ENCODE results near the gene ZFAND3.
"Not testable (repeated sequence)": the region's sequence is repeated elsewhere in the genome, so short reads cannot be mapped to it uniquely, and the experiment has no call there.

Gene ZFAND3

DNA sequence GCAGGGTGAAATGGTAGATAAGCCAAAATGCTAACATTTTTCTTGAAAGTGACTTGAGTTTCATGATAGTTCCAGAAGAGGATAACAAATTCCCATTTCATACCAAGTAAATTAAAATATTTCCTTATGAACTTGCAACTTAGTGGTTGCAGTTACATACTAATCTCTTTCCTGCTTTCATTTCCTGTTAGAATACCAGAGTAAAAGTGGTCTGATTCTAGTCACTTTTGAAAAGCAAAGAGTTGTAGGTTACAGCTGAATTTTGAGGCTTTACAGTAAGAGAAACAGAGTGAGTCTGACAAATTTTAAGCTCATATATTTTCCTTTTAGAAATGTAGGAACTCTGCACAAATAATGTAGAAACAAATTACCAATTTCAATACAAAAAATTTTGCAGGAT lies 117.4 kb downstream of the ZFAND3 start:
- no peak for DNase-seq (ENCODE audit: low read depth)

DNA sequence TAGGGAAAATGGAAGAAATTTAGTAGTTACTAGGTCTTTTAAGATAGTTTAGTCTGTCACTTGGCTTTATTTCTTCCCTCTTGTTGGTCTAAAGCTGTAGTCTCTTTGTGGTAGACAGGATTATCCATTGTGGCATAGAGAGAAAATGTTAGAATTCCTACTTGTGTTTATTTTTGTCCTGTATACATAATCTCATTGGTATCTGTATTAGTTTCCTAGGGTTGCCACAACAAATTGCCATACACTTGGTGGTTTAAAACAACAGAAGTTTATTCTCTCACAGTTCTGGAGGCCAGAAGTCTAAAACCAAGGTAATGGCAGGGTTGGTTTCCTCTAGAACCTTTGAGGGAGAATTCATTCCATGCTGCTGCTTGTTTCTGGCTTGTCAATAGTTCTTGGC lies 119.4 kb downstream of the ZFAND3 start:
- no peak for DNase-seq (ENCODE audit: low read depth)

DNA sequence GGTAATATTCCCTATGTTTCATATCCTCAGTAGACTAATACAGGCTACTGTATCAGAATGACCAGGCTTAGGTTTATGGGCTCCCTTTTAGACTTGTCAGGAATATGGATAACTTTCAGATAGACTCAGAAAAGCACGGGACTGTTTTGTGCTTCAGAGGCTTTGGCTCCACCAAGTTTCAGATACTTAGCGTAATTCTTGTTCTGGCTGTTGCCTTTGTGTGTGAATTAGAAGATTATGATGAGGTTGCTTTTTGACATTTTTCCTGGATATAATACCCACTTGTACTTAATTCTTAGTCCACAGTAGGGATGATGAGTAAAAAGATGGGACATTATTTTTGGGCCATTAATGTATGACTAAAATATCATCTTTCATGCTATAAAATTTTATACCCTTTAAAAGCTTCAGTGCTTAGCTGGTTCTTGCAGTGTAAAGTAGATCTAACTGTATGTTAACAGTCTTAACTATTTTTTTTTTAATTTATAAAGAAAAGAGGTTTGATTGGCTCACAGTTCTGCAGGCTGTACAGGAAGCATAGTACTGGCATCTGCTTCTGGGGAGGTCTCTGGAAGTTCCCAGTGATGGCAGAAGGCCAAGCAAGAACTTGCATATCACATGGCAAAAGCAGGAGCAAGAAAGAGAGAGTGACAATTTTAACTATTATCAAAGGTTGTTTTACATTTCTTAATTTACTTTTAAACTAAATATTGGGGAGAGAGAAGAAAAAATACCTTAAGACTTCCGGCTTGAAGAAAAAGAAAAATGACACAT lies 120.7 kb downstream of the ZFAND3 start:
- DNase-seq (ENCODE audit: low read depth): peak; percentile 4

DNA sequence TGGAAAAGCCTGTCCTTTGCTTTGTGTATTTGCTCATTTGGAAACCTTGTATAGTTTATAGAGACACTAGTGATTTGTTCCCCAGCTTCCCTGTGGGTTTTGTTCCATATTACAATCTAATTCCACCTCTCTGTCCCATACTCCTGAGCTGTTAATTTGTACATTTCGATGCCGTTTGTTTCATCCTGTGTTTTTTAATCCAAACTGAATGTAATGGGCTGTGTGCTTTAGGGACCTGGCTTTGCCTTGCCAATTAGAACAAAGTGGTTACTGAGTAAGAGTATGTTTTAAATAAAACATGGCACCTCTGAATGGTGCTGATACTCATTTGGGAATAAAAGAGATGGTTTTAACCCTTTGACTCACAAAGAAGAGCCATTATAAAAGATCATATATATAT lies 122.3 kb downstream of the ZFAND3 start:
- DNase-seq (ENCODE audit: low read depth): no peak

DNA sequence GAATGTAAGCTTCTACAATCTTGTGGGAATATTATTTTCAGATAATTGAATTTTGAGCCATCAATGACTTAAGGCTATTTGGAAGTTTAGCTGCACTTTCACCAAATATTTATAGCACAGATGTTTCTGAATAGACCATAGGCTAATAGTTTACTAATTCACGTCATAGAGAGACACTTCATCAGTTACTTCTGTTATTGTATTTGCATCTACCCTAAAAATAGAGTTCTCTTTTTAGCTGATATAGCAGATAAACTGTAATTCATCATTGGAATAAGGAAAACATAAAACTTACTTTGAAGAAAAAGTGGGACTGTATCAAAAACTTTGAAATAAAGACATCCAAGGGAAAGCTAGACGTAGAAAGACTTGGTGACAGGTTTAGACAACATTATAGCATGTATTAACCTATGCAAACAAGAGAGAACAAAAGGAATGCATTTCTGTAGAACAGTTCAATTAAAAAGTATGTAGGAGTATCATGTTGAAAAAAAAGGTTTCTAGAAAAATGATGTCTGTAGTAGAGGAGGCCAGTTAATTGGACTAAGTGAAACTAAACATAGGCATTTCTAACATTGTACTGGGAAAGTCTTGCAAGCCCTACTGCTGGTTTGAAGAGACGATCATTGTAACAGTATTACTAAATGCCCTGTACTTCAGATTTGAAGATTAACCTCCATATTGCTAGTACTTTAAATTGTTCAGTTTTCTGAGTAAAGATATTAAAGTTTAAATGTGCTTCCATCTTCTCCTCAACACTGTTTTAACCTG lies 123.3 kb downstream of the ZFAND3 start:
- no peak for DNase-seq (ENCODE audit: low read depth)

DNA sequence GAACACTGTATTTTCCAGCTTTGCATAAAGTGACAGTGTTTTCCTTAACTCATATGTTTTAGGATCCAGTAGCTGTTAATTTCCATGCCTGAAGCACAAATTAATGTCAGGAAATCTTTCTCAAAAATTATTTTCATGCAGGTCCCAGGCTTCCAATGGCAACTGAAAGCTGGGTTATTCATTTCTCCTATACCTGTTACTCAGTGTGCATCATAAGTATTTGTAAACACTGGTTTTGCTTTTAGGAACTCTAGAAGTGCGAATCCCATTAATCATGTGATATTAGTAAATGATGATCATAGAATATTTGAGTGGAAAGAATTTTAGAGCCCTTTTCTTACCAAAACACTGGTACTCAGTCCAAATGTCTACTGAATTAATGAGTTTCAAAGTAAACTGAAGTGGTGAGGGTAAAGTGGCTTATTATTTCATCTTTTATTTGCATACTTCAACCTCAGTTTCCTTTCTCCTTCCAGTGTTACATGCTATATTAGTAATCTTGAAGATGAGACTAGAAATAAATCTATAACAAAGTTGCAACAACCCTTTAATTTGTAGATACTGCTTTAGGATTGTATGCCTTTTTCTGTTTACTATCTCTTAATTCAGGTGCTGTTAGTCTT lies 124.0 kb downstream of the ZFAND3 start:
- no peak for DNase-seq (ENCODE audit: low read depth)

DNA sequence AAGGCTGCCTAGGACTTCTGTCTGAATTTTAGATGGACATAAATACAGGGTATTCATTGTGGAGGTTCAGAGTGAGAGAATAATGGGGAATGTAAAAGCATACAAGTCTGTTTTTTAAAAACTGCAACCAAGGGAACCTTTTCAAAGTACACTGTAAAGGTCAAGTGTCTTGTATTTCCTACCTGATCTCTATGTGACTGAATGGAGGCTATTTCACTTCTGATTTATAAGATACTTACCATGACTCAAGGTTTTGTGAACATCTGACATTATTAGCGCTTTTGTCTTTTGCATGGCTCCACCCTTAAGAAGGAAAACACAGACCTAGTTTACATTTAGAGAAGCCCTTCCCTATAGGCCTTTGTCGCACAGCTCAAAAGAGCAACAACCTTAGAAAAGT lies 126.5 kb downstream of the ZFAND3 start:
- DNase-seq (ENCODE audit: low read depth): no peak

DNA sequence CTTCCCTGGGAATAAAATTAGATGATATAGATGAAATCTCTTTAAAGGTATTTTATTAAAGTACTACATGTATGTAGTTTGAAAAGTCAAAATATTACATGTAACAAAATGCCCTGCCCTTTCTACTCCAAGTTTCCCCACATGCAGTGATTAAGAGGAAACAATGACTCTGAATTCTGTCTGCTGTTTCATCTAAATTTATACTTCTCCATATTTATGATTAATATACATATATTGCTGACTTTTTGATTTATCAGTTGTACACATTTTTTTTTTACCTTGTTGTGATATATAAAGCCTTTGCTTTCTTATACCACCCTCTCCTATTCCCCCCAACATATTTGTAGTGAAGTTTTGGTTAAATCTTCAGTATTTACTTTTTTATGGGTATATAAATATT lies 127.9 kb downstream of the ZFAND3 start:
- DNase-seq (ENCODE audit: low read depth): no peak

DNA sequence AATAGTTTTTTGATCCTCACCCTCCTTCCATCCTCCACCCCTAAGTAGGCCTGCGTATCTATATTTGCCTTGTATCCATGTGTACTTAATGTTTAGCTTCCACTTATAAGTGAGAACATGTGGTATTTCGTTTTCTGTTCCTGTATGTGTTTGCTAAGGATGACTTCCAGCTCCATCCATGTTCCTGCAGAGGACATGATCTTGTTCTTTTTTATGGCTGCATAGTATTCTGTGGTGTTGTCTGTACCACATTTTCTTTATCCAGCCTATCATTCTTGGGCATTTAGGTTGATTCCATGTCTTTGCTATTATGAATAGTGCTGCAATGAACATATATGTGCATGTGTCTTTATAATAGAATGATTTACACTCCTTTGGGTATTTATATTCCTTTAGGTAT lies 129.1 kb downstream of the ZFAND3 start:
- DNase-seq (ENCODE audit: low read depth): not testable (repeated sequence)

DNA sequence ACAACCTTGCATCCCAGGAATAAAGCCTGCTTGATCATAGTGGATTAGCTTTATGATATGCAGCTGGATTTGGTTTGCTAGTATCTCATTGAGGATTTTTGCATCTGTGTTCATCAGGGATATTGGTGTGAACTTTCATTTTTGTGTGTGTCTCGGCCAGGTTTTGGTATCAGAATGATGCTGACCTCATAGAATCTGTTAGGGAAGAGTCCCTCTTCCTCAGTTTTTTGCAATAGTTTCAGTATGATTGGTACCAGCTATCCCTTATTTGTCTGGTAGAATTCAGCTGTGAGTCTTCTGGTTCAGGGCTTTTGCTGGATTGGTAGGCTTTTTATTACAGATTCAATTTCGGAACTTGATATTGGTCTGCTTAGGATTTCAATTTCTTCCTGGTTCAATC lies 132.5 kb downstream of the ZFAND3 start:
- DNase-seq (ENCODE audit: low read depth): no peak

DNA sequence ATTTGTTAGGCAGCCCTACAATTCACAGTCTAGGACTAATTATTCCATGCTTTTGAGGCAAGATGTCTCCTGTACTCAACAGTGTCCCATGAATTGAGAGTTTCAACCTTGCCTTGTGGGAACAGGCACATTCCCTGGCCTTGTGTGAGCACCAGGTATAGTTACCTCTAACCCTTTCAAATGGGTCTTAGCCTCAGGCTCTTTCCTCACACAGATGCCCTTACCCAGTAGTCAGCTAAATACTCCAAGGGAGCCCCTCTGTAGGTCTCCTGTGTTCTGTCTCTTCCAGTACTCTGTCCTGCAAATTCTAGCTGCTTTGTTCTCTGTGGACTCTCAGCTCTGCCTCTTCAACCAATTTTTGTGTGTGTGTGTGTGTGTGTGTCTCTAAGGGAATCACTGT lies 135.3 kb downstream of the ZFAND3 start:
- DNase-seq (ENCODE audit: low read depth): no peak

DNA sequence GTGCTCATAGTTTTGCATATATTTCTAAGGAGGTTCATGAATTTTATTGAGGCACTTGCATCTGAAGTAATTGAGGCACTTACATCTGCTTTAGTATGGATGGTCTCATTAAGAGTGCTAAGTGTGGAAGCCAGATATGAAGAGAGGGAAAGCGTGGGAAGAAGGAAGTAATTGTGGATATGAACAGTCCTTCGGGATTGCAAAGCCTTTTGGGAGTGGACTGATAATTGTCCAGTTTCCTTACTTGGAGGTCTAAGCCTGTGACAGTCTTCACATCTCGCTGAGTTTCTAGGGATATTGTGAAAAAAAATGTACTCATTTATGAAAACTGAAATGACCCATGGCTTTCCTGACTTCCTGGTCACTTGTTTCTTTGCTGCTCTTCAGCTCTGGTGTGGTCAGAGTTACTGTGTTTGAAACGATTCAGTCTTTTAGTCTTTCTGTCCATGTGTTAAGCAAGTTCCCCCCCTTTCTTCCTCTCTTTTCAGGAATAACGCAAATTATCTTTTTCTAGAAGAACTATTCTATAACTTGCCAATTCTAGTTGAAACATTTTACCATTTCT lies 137.3 kb downstream of the ZFAND3 start:
- no peak for DNase-seq (ENCODE audit: low read depth)

DNA sequence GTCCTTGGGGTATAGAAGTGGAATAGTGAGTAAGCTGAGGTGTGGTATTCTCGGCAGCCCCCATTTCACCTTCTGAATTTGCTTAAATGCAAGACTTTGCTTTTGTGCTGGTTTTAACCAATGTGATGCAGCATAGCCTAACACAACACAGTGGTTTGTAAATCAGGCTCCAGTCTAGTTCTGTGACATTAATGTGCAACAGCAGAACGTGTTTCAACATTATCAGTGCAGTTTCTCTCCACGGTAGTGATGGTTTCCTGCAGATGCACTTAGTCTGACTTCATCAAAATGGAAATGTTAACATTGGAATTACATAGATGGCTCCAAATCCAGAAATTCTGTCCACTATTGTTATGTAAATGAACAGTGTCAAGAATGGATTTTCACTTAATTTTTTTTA lies 139.5 kb downstream of the ZFAND3 start:
- no peak for DNase-seq (ENCODE audit: low read depth)

DNA sequence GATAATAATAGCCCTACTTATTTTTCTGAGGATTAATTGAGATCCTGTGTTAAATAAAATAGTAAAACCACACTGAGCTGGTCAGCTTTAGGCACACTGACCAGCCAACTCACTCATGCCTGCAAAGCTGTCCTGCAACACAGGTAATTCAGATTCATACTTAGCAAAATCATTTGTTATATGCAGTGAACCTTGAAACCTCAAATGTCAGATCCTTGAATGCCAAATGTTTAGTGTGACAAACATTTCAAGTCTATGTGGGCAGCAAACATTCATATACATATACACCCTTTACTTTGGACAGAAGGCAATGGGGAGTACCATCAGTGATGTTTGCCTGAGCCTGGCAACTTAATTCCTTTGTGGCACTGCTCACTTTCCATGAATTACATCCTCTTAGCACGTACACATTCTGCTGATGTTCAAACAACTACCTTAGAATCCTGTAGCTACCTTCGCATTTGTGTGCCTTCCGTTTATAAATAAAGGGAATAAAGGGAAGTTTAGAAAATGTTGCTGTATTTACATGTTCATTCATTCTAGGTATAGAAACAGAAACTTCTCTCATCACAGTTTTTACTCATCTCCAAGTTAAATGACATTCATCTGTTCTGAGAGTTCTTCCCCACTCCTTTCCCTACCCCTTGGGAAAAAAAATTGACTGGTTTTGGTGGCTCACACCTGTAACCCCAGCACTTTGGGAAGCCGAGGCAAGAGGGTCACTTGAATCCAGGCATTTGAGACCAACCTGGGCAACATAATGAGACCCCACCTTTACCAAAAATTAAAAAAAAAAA lies 140.8 kb downstream of the ZFAND3 start:
- DNase-seq (ENCODE audit: low read depth): no peak

DNA sequence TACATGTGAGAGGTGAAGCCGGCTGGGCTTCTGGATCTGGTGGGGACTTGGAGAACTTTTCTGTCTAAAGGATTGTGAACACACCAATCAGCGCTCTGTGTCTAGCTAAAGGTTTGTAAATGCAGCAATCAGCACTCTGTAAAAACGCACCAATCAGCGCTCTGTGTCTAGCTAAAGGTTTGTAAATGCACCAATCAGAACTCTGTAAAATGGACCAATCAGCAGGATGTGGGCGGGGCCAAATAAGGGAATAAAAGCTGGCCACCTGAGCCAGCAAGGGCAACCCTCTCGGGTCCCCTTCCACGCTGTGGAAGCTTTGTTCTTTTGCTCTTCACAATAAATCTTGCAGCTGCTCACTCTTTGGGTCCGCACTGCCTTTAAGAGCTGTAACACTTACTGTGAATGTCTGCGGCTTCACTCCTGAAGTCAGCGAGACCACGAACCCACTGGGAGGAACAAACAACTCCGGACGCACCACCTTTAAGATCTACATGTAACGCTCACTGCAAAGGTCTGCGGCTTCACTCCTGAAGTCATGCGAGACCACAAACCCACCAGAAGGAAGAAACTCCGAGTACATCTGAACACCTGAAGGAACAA lies 143.1 kb downstream of the ZFAND3 start:
- DNase-seq (ENCODE audit: low read depth): not testable (repeated sequence)

DNA sequence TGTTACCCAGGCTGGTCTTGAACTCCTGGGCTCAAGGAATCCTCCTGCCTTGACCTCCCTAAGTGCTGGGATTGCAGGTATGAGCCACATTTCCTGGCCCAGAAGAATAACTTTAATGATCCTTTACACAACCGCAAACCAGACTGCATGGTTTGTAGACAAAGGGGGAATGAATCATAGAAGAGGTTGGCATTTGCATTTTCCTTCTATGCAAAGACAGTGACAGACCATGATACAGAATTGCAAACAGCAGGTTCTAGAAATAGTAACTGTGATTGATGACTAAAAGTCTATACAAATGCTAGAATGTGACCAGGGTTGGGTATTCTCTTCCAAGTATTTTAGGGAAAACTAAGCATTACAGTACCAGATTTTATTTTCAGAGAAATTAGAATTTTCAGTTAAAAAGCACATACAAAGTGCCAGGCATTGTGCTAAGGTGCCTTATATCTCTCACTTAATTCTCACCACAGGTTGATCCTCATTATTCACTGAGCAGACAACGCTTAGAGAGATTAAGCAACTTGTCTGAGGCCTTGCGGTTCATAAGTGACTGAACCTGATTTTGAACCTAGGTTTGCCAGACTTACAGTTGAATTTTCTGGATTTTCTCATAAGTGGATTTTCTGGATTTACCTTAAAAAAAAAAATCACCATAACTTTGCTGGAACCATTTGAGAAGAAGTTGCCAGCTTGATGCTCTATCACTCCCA lies 146.6 kb downstream of the ZFAND3 start:
- no peak for DNase-seq (ENCODE audit: low read depth)

DNA sequence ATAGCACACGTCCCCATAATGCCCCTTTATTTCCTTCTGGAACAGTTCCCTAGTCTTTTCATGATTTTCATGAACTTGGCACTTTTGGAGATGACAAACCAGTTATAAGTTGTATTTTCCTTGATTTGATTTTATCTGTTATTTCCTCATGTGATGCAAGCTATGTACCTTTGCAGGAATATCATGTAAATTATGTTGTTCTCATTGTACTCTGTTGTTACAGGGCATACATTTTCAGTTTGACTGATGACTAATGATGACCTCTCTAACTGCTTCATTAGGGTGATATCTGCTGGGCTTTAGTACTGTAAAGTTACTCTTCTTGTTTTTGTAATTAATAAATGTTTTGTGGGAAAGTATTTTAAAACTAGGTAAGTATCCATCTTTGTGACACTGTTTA lies 147.3 kb downstream of the ZFAND3 start:
- no peak for DNase-seq (ENCODE audit: low read depth)

DNA sequence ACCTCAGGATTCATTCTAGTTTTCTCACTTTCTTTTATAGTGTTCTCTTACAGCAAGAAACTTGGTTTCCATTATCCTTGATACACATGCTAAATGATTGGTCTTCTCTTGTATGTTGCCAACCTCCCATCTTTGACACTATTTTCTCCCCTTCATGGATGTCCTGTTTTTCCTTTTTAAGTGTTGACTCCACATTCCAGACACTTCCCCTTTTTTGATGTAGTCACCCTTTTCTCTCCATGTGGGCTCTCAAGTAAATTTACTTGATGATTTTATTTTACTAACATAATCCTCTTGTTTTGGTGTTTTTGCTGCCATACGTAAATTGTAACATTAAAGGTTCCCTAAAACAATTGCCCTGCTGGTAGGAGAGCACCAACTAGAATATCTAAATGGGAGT lies 148.1 kb downstream of the ZFAND3 start:
- DNase-seq (ENCODE audit: low read depth): no peak

DNA sequence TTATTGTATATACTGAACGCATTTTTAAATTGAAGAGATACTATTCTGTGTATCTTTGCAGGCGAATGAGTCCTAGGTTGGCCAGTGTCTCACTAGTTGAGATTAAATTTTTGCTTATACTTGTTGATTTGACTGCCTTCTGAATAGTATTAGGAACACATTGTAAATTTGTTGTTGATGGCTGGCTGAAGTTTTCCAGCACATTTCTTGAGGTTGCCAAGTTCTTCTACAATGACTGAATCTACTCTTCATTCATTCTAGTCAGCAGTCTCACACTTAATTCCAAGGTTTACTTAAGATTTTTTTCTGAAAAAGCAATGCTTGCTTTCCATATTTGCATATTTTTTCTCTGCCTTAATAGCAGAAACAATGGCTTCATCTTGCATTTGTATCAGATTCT lies 151.7 kb downstream of the ZFAND3 start:
- no peak for DNase-seq (ENCODE audit: low read depth)

DNA sequence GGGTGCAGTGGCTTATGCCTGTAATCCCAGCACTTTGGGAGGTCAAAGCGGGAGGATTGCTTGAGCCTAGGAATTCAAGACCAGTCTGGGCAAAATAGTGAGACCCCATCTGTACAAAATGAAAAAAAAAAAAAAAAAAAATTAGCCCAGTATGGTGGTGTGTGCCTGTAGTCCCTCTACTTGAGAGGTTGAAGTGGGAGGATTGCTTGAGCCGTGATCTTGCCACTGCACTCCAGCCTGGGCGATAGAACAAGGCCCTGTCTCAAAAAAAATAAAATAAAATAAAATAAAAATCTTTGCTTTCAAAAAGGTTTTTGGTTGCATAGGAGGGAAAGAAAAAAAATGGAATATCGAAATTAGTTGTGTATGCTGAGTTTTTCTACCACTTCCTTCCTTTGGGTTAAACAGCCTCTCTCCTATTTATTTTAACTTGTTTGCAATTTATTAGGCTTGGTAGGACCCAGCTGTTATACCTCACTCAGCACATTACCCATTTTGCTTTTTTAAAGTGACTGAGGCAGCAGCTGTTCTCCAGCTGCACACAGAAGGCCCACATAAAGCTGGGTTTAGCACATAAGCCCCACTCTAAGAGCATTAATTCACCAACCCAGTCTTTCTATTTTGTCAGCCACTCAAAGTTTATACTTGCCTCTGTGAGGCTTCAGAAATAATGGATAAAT lies 152.3 kb downstream of the ZFAND3 start:
- no peak for DNase-seq (ENCODE audit: low read depth)
